ENCODE results near the gene SLC9A8. TPM values are rescaled to one million over a fixed set of nuclear protein-coding genes. Genes with fewer than 3 reads are reported as not detected.
"Not testable (repeated sequence)": the region's sequence is repeated elsewhere in the genome, so short reads cannot be mapped to it uniquely, and the experiment has no call there.

SLC9A8 gene
- total RNA-seq, 2 experiments from 2014 or later: 11.5 to 13.0 TPM

DNA sequence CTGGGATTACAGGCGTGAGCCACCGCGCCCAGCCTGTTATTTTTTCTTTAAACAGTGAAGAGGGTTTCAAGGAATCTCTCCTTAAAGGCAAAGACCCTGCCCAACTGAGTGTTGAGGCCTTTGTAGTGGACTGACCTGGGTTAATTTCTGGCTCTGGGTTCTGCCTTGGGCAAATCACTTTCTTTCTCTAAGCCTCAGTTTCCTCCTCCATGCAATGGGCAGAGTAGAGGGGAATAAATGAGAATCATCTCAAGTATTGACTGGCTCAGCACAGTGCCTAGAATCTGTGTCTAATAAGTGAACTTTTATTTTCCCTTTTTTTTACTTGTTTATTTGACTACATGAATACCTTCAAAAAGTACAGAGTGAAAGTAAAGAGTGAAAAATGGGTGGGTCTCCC lies 31.0 kb upstream of the SLC9A8 start:
- Mint-ChIP-seq H3K4me3 (no peak overlapping the region), H3K27ac (no peak overlapping the region), H3K27me3 (peaks cover 7% of the 10 kb centered on the region), H3K4me1 (ENCODE audit: low read depth) (peaks cover 10% of the 10 kb centered on the region), H3K9me3 (no peaks in the 10 kb centered on the region), H3K36me3 (no peaks in the 10 kb centered on the region)
- intact Hi-C loops (cut with micrococcal nuclease): no loop called here
- POLR2A ChIA-PET: no interaction called here
- CTCF ChIA-PET: no interaction called here
- DNase-seq: no peak

DNA sequence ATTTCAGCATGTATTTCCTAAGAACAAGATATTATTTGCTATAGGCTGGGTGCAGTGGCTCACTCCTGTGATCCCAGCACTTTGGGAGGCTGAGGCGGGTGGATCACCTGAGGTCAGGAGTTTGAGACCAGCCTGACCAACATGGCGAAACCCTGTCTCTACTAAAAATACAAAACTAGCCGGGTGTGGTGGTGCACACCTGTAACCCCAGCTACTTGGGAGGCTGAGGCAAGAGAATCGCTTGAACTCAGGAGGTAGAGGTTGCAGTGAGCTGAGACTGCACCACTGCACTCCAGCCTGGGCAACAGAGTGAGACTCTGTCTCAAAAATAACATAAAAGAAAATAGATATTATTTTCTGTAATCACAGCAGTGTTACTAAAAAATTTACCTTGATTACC lies 30.2 kb upstream of the SLC9A8 start:
- CTCF ChIA-PET; H3K36me3 Mint-ChIP-seq; DNase-seq; H3K27me3 Mint-ChIP-seq; POLR2A ChIA-PET; intact Hi-C loops (cut with micrococcal nuclease); H3K4me1 Mint-ChIP-seq (ENCODE audit: low read depth); H3K4me3 Mint-ChIP-seq; H3K9me3 Mint-ChIP-seq; H3K27ac Mint-ChIP-seq: not testable (repeated sequence)

DNA sequence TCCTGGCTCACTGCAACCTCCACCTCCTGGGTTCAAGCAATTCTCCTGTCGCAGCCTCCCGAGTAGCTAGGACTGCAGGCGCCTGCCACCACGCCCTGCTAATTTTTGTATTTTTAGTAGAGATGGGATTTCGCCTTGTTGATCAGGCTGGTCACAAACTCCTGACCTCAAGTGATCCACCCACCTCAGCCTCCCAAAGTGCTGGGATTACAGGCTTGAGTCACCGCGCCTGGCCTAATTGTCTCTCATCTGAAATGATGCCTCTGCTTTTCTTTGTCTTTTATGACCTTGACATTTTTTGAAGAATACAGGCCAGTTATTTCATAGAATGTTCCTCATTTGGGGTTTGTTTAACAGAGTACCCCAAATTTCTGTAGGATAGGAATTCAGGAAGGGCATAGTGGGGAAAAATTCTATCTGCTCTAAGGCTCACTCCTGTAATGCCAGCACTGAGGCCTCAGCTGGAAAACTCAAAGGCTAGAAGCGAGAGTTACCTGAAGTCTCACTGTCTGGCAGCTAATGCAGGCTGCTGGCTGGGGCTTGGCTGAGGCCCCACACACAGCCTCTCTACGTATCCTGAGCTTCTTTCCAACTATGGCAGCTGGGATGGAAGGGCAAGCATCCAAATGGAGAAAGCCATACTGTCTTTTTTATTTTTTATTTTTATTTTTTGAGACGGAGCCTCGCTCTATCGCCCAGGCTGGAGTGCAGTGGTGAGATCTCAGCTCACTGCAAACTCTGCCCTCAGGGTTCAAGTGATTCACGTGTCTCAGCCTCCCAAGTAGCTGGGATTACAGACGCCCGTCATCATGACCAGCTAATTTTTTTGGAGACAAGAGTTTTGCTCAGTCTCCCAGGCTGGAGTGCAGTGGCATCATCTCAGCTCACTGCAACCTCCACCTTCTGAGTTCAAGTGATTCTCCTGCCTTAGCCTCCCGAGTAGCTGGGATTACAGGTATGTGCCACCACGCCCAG lies 29.3 kb upstream of the SLC9A8 start:
- H3K27me3 Mint-ChIP-seq; H3K4me1 Mint-ChIP-seq (ENCODE audit: low read depth); POLR2A ChIA-PET; DNase-seq; intact Hi-C loops (cut with micrococcal nuclease); CTCF ChIA-PET; H3K36me3 Mint-ChIP-seq; H3K9me3 Mint-ChIP-seq; H3K27ac Mint-ChIP-seq; H3K4me3 Mint-ChIP-seq: not testable (repeated sequence)

DNA sequence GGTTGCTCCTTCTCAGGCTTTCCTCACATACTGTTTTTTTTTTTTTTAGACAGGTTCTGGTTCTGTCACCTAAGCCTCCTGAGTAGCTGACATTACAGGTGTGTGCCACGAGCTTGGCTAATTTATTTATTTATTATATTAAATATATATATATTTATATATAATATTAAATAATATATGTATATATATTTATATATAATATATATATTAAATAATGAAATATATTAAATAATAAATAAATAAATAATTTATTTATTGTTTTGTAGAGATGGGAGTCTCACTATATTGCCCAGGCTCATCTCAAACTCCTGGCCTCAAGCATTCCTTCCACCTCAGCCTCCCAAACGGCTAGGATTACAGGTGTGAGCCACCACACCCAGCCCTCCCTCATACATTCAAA lies 28.3 kb upstream of the SLC9A8 start:
- Mint-ChIP-seq H3K36me3 (no peaks in the 10 kb centered on the region), H3K9me3 (no peaks in the 10 kb centered on the region), H3K4me3 (no peak overlapping the region), H3K27me3 (peaks cover 3% of the 10 kb centered on the region), H3K27ac (no peak overlapping the region), H3K4me1 (ENCODE audit: low read depth) (peaks cover 4% of the 10 kb centered on the region)
- no peak for DNase-seq
- CTCF ChIA-PET: no interaction called here
- intact Hi-C loops (cut with micrococcal nuclease): no loop called here
- POLR2A ChIA-PET: no interaction called here

DNA sequence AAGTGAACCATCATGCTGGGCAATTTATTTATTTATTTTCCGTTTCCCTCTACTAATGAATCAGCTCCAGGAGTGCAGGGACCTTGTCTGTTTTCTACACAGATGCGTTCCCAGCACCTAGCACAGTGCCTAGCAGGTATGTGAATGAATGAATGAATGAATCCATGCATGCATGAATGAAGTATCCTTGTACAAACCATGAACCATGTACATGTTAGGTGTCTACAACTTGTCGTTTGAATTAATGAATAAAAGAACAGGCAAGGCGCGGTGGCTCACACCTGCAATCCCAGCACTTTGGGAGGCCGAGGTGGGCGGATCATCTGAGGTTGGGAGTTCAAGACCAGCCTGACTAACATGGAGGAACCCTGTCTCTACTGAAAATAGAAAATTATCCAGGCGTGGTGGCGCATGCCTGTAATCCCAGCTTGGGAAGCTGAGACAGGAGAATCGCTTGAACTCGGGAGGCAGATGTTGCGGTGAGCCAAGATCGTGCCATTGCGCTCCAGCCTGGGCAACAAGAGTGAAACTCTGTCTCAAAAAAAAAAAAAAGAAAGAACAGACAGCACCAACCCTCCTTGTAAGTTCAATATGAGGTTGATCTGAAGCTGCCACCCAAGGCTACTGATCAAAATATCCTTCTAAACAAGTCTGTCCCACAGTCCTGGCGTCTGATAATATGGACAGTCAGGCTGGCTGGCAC lies 27.3 kb upstream of the SLC9A8 start:
- Mint-ChIP-seq H3K27ac (no peak overlapping the region), H3K27me3 (peaks cover 6% of the 10 kb centered on the region), H3K9me3 (no peaks in the 10 kb centered on the region), H3K36me3 (no peaks in the 10 kb centered on the region), H3K4me3 (no peak overlapping the region), H3K4me1 (ENCODE audit: low read depth) (peaks cover 4% of the 10 kb centered on the region)
- POLR2A ChIA-PET: no interaction called here
- no peak for DNase-seq
- intact Hi-C loops (cut with micrococcal nuclease): no loop called here
- CTCF ChIA-PET: interaction anchor here (1.6 kb wide), 1 partner anchor 61 kb away, joined by 5 read pairs; no protein-coding TSS in a partner anchor

DNA sequence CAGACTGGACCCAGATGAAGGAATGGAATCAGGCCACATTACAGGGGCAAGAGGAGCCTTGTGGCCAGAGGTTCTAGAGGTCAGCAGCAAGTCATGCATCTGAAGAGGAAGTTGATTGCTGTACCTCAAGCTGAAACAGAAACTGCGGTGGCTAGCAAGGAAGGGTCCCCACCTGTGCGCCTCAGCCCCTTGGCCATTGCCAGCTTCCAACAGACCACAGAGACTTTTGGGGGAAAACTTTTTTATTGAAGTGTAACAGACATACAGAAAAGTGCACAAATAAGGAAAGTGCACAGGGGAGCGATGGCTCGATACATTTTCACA lies 26.8 kb upstream of the SLC9A8 start:
- DNase-seq: no peak
- Mint-ChIP-seq H3K9me3 (no peaks in the 10 kb centered on the region), H3K36me3 (no peaks in the 10 kb centered on the region), H3K27me3 (peaks cover 8% of the 10 kb centered on the region), H3K4me1 (ENCODE audit: low read depth) (peaks cover 4% of the 10 kb centered on the region), H3K4me3 (no peak overlapping the region), H3K27ac (no peak overlapping the region)
- ChIA-PET CTCF (interaction anchor here (1.6 kb wide), 1 partner anchor 60 kb away, joined by 5 read pairs; no protein-coding TSS in a partner anchor), POLR2A (no interaction called here)
- intact Hi-C loops (cut with micrococcal nuclease): no loop called here

DNA sequence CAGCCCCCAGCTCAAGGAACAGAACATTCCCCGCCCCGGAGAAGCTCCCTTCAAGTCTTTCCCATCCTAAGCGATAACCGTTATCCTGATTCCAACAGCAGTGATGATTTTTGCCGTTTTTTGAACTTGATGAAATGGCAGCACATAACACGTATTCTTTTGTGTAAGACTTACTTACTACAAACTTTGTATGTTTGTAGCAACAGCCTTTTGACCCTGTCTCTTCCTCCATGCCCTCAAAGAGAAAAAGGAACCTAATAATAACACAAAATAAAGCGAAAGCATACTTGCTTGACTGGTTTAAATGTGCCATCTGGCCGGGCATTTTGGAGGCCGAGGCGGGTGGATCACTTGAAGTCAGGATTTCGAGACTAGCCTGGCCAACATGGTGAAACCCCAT lies 26.4 kb upstream of the SLC9A8 start:
- ChIA-PET POLR2A (no interaction called here), CTCF (interaction anchor here (1.6 kb wide), 1 partner anchor 60 kb away, joined by 5 read pairs; no protein-coding TSS in a partner anchor)
- H3K27ac Mint-ChIP-seq: no peak overlapping the region
- H3K27me3 Mint-ChIP-seq: peaks cover 11% of the 10 kb centered on the region
- no peak overlapping the region for H3K4me3 Mint-ChIP-seq
- no peaks in the 10 kb centered on the region for H3K36me3 Mint-ChIP-seq
- H3K4me1 Mint-ChIP-seq (ENCODE audit: low read depth): peaks cover 4% of the 10 kb centered on the region
- DNase-seq: no peak
- H3K9me3 Mint-ChIP-seq: no peaks in the 10 kb centered on the region
- intact Hi-C loops (cut with micrococcal nuclease): no loop called here

DNA sequence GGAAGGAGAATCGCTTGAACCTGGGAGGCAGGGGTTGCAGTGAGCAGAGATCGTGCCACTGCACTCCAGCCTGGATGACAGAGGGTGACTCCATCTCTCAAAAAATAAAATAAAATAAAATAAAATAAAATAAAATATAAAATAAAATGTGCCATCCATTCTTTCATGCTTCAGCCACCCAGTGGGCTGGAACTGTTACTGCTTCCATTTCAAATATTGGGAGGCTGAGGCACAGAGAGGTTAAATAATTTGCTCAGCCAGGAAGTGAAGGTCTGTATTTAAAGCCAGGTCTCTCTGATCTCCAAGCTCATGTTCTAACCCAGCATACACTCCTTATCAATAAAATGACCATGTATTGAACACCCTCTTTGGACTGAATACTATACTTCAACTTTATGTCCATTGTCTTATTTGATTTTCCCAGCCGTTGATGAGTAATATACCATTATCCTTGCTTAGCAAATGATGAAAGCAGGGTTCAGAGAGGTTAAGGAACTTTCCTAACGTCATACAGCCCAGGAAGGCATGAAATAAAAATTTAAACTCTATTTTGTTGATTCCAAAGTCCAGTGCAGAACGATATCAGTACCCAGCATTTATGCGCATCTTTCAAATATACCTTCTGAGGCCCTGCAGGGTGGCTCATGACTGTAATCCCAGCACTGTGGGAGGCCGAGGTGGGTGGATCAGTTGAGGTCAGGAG lies 25.8 kb upstream of the SLC9A8 start:
- ChIA-PET POLR2A (no interaction called here), CTCF (interaction anchor here (1.6 kb wide), 1 partner anchor 59 kb away, joined by 5 read pairs; no protein-coding TSS in a partner anchor)
- H3K4me3 Mint-ChIP-seq: no peak overlapping the region
- no peaks in the 10 kb centered on the region for H3K36me3 Mint-ChIP-seq
- intact Hi-C loops (cut with micrococcal nuclease): no loop called here
- DNase-seq: no peak
- peaks cover 4% of the 10 kb centered on the region for H3K4me1 Mint-ChIP-seq (ENCODE audit: low read depth)
- H3K9me3 Mint-ChIP-seq: no peaks in the 10 kb centered on the region
- peaks cover 13% of the 10 kb centered on the region for H3K27me3 Mint-ChIP-seq
- H3K27ac Mint-ChIP-seq: no peak overlapping the region

DNA sequence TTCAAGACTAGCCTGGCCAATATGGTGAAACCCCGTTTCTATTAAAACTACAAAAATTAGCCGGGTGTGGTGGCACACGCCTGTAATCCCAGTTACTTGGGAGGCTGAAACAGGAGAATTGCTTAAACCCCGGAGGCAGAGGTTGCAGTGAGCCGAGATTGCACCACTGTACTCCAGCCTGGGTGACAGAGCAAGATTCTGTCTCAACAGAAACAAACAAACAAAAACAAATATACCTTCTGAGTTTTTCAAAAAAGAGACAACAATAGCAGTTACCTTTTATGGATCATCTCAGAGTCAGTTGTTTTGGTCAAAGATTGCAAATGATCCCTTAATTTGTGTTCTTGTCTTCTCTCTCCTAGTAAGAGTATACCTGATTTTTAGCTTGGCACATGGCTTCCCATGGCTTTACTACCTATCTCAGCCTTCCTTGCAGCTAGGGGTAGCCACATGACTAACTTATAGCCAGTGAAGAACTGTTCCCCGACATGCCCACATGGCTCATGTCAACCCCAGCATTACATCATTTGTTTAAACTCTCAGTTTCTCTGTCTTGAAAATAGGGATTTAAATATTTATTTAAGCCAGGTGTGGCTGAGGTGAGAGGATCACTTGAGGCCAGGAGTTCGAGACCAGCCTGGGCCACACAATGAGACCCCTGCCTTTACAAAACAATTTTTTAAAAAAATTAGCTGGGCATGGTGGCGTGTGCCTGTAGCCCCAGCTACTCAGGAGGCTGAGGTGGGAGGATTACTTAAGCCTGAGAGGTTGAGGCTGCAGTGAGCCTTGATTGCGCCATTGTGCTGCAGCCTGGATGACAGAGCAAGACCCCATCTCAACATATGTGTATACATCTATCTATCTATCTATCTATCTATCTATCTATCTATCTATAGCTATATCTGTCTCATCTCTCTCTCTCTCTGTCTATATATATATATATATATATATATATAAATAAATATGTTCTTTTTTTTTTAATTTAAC lies 25.0 kb upstream of the SLC9A8 start:
- Mint-ChIP-seq H3K36me3 (no peaks in the 10 kb centered on the region), H3K27ac (no peak overlapping the region), H3K4me3 (no peak overlapping the region), H3K4me1 (ENCODE audit: low read depth) (peaks cover 4% of the 10 kb centered on the region), H3K9me3 (no peaks in the 10 kb centered on the region), H3K27me3 (peaks cover 15% of the 10 kb centered on the region)
- ChIA-PET POLR2A (no interaction called here), CTCF (interaction anchor here (1.2 kb wide), 1 partner anchor 59 kb away, joined by 3 read pairs; no protein-coding TSS in a partner anchor)
- no peak for DNase-seq
- intact Hi-C loops (cut with micrococcal nuclease): no loop called here

DNA sequence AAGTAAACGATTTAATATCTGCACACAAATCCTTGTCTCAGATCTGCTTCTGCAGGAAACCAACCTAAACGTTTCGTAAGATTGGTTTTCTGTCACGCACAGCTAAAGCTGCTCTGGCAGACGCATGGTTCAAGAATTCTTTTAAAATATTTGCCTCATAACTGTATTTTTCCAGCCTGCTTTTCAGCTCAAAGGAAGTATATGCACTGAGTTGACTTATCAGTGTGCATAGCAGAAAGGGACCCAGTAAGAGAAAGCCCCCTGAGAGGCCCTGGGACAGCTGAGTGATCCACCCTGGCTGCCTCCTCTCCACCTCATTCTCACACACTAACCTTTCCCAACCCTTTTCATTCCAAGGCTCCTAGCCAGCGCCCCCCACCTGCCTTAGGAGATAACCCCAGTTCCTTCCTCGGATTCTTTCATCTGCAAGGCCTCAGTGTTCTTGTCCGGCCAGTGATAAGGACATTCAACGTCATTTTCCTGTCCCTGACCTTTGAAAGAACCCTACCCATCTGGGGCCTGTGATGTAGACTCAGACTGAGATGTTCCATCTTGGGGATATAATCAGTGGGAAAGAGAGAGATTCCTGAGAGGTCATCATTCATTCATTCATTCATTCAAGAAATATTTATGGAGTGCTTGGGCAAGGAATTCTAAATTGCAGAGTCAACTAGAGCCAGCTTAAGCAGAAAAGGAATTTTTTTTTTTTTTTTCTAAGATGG lies 22.4 kb upstream of the SLC9A8 start:
- Mint-ChIP-seq H3K27ac (no peak overlapping the region), H3K27me3 (peaks cover 19% of the 10 kb centered on the region), H3K9me3 (no peaks in the 10 kb centered on the region), H3K4me1 (ENCODE audit: low read depth) (peaks cover 10% of the 10 kb centered on the region), H3K36me3 (no peaks in the 10 kb centered on the region), H3K4me3 (no peak overlapping the region)
- no peak for DNase-seq
- intact Hi-C loops (cut with micrococcal nuclease): no loop called here
- ChIA-PET POLR2A (interaction anchor here (0.7 kb wide), 1 partner anchor 777 kb away, joined by 5 read pairs; no protein-coding TSS in a partner anchor), CTCF (no interaction called here)

DNA sequence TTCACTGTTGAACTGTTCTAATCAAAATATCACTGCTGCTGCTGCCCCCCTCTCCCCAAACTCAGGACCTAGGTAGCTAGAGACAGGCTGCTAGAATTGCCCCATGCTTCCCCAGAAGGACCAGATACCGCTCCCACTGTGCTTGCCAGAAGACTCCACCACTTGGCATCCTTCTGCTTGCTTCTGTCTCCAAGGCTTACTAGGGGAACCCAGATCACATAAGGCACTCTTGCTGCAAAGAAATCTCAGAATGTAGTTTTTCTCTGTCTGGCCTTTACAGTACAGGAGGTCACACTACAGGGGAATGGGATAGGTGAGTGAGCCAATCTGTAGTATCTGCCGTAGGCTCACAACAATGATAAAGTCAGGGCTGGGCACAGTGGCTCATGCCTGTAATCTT lies 21.5 kb upstream of the SLC9A8 start:
- intact Hi-C loops (cut with micrococcal nuclease): no loop called here

More for the DNA sequence above, 21.5 kb upstream of the SLC9A8 start:
- Mint-ChIP-seq H3K9me3 (no peaks in the 10 kb centered on the region), H3K4me1 (ENCODE audit: low read depth) (peaks cover 6% of the 10 kb centered on the region), H3K27me3 (peaks cover 19% of the 10 kb centered on the region), H3K4me3 (no peak overlapping the region), H3K27ac (no peak overlapping the region), H3K36me3 (no peaks in the 10 kb centered on the region)
- ChIA-PET CTCF (no interaction called here), POLR2A (no interaction called here)
- DNase-seq: no peak

All from activated CD4-positive, alpha-beta memory T cell treated with anti-CD3 and anti-CD28 coated beads for 36 hours (primary cell).